Activated T-helper 17 cell treated with anti-CD3 and anti-CD28 coated beads, Interleukin-2, amount 50 U/mL, for 72 hours (primary cell): ENCODE measurements around the gene RGS18. TPM values are rescaled to one million over a fixed set of nuclear protein-coding genes. Genes with fewer than 3 reads are reported as not detected.
"Not testable (repeated sequence)": the region's sequence is repeated elsewhere in the genome, so short reads cannot be mapped to it uniquely, and the experiment has no call there.

Source experiments
- ATAC-seq: fragments of 150-1000 bp; cut with Tn5 transposase; replicated peaks from 2 replicates; pipeline ENCODE4 v1.10.0; 2021; ENCODE audit warnings: mild to moderate bottlenecking, moderate library complexity
- H3K27ac Mint-ChIP-seq: one replicate; pipeline ENCODE4 v1.8.0; 2022; ENCODE audit warnings: mixed read lengths
- H3K27me3 Mint-ChIP-seq: one replicate; pipeline ENCODE4 v1.8.0; 2022; ENCODE audit warnings: mixed read lengths
- H3K36me3 Mint-ChIP-seq: one replicate; pipeline ENCODE4 v1.8.0; 2022; ENCODE audit warnings: low read depth, mild to moderate bottlenecking, mixed read lengths
- H3K4me1 Mint-ChIP-seq: one replicate; pipeline ENCODE4 v1.8.0; 2022; ENCODE audit warnings: mixed read lengths
- H3K4me3 Mint-ChIP-seq: one replicate; pipeline ENCODE4 v1.8.0; 2022; ENCODE audit warnings: mild to moderate bottlenecking, mixed read lengths
- H3K9me3 Mint-ChIP-seq: one replicate; pipeline ENCODE4 v1.8.0; 2022; ENCODE audit warnings: mixed read lengths
- total RNA-seq, 2 donors: library from RNA; stranded (reverse); gene quantifications; one replicate each; pipeline ENCODE4 v1.2.3, GENCODE V29; 2022

The RGS18 gene, protein sequence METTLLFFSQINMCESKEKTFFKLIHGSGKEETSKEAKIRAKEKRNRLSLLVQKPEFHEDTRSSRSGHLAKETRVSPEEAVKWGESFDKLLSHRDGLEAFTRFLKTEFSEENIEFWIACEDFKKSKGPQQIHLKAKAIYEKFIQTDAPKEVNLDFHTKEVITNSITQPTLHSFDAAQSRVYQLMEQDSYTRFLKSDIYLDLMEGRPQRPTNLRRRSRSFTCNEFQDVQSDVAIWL
- under 1 TPM; 0.42 to 0.43 TPM for total RNA-seq

DNA sequence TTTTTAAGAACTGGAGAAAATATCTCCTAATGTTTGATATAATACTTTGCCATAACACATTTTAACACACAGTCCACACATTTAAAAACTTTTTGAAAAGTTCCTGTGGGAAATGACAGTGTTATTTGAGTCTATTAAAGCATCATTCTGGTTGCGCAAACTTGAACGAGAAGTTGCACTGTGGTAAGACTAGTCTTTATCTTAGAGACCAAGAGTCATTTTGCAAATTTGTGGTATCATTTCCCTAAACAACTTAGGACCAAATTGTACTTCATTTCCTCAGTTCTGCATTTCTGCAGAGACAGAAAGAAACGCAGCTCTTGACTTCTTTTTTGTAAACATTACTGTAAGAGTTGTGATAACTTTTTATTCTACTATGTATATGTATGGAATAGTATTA, at the start of gene RGS18:
Gene RGS18 (plus strand): TSS at position 282 of the 400 bp plus-strand sequence. CDS start 176 bp downstream, outside the sequence.
- H3K9me3 Mint-ChIP-seq, result no peaks in the 10 kb centered on the region
- H3K27me3 Mint-ChIP-seq, result no peaks in the 10 kb centered on the region
- H3K4me3 Mint-ChIP-seq, result no peak within 1 kb of the TSS
- H3K27ac Mint-ChIP-seq, result no peak within 1 kb of the TSS
- H3K36me3 Mint-ChIP-seq, result no peaks in the 10 kb centered on the region
- no peaks in the 10 kb centered on the region for H3K4me1 Mint-ChIP-seq
- no peak for ATAC-seq

DNA sequence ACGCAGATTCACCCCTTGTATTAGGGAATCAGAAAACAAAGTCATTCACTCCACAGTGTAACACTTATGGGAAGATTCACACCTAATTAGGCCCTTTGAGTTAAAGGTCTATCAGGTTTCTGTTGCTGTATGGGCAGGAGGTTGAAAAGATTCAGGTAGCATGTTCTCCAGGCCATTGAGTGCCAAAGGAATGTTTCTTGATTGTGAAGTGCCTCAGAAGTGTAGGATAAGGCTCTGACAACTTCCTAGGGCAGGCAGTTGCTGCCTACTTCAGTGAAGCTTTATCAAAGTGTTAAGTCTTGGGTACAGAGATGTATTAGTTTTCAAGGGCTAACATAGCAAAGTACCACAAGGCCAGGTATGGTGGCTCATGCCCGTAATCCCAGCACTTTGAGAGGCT, 48.7 kb upstream of the RGS18 start:
- ATAC-seq, result no peak
- Mint-ChIP-seq H3K4me1 (no peaks in the 10 kb centered on the region), H3K4me3 (no peak overlapping the region), H3K9me3 (peaks cover 3% of the 10 kb centered on the region), H3K36me3 (no peaks in the 10 kb centered on the region), H3K27me3 (no peaks in the 10 kb centered on the region), H3K27ac (no peak overlapping the region)

DNA sequence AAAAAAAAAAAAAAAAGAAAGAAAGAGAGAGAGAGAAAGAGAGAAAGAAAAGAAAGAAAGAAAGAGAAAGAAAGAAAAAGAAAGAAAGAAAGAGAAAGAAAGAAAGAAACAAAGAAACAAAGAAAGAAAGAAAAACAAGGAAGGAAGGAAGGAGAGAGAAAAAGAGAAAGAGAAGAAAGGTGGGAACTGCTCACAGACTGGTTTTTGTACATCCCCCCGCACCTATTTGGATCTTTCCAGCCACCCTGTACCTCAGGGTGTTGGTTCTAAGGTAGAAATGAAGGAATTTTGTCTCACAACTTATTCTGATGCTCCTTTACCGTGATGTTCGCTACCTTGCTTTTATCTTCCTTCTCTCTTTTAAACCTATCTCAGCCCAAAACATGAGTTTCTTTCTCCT, 43.3 kb upstream of the RGS18 start:
- Mint-ChIP-seq H3K4me3 (no peak overlapping the region), H3K27ac (no peak overlapping the region), H3K36me3 (no peaks in the 10 kb centered on the region), H3K4me1 (no peaks in the 10 kb centered on the region), H3K27me3 (no peaks in the 10 kb centered on the region), H3K9me3 (peaks cover 6% of the 10 kb centered on the region)
- ATAC-seq, result no peak

DNA sequence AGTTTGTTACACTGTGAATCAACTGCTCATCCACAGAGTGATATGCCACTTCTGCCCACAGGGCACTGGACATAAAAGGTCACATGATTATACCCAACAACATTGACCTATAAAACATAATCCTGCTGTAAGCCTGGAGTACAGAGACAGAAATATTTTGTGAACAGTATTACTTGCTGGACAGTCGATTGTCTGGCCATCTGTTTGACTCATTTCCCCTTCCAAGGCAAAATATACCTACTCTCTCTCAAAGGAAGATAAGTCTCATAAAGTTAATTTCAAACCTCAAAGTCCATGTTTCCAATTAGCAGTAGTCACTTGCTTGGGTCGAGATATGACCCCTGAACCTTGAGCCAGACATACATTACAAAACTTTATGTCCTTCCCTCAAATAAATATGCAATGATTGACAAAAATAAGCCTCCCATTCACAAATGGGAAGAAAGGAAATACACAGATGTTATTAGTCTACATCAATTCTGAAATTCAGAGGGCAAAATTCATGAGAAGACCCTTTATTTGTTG, 39.3 kb upstream of the RGS18 start:
- no peak for ATAC-seq
- Mint-ChIP-seq H3K9me3 (peaks cover 6% of the 10 kb centered on the region), H3K4me3 (no peak overlapping the region), H3K36me3 (no peaks in the 10 kb centered on the region), H3K4me1 (no peaks in the 10 kb centered on the region), H3K27me3 (no peaks in the 10 kb centered on the region), H3K27ac (no peak overlapping the region)

DNA sequence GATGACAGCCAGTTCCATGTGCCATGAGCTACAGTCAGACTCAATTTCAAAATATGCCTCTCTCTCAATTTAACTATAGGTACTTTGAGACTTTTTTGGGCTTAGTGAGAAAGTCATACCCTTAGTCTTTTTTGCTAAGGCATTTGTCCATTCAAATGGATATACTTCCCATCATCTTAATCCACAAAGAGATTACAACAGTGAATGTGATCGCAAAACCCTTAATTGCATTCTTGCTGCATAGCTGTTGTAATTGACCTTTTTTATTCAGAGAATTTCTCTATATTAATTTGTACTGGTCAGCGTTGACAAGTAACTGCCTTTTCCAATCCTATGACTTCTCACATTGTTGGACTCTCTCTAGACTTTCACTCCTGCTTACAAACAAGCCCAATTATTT, 38.6 kb upstream of the RGS18 start:
- Mint-ChIP-seq H3K4me1 (no peaks in the 10 kb centered on the region), H3K36me3 (no peaks in the 10 kb centered on the region), H3K27ac (no peak overlapping the region), H3K9me3 (peaks cover 3% of the 10 kb centered on the region), H3K4me3 (no peak overlapping the region), H3K27me3 (no peaks in the 10 kb centered on the region)
- ATAC-seq, result no peak

DNA sequence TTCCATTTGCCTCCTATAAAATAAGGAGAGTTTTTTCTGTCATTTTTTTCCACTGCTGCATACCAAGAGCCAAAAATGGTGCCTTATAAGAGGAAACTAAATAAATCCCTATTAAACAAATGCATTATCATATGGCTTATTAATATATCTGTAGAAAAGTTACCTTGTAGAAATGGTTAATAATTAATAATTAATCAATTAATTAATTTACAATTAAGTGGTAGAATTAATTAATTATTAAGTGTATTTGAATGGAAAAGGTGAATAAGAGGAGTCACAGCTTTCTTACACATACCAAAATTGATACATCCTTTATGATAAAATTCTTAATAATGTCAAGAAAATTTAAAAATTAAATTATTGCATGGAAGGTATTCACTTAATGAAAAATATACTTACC, 35.6 kb upstream of the RGS18 start:
- H3K4me3 Mint-ChIP-seq, result no peak overlapping the region
- no peaks in the 10 kb centered on the region for H3K27me3 Mint-ChIP-seq
- no peaks in the 10 kb centered on the region for H3K36me3 Mint-ChIP-seq
- no peak for ATAC-seq
- H3K27ac Mint-ChIP-seq, result no peak overlapping the region
- H3K9me3 Mint-ChIP-seq, result no peaks in the 10 kb centered on the region
- H3K4me1 Mint-ChIP-seq, result no peaks in the 10 kb centered on the region

DNA sequence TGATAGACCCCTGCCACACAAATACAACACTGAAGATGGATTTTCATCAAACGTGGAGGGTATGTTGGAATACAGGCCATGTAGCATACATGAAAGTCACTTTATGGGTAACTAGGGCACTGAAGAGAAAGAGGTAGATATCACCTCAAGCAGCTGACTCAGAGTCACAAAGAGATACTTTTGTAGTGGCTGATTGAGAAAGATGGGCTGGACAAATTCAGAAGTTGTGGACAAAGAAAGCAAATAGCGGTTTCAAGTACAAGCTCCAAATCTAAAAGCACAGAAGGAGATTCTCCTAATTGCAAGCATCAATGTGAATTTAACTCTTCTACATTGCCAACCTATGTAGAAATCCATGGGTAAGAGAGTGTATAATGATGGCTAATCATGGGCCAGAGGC, 35.0 kb upstream of the RGS18 start:
- Mint-ChIP-seq H3K4me1 (no peaks in the 10 kb centered on the region), H3K27me3 (no peaks in the 10 kb centered on the region), H3K36me3 (no peaks in the 10 kb centered on the region), H3K9me3 (no peaks in the 10 kb centered on the region), H3K27ac (no peak overlapping the region), H3K4me3 (no peak overlapping the region)
- ATAC-seq, result no peak

DNA sequence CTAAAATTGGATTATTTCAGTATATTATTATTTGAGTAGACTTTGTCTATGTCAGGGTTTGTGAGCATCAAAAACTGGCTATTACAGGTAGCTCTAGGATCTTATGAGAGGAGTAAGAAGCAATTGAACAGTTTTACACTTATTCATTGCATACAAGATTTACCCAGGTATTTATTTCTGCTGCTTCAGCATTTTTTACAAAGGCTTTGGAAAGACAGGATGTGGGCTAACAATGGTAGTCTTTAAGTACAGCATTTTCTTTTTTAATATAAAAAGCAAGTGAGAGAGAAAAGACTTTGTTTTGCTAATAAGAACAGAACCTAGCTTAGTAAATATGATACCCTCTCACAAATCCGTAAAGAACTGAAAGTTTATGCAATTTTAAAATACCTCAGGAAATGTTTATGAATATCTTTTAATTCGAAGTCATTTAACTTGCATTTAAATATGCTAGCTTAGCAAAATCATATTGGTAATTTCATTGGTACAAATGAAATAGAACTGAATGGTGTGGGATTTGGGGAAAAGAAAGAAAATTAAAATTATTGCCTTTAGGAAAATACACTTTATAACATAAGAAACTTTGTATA, 32.1 kb upstream of the RGS18 start:
- no peaks in the 10 kb centered on the region for H3K9me3 Mint-ChIP-seq
- no peaks in the 10 kb centered on the region for H3K27me3 Mint-ChIP-seq
- no peaks in the 10 kb centered on the region for H3K4me1 Mint-ChIP-seq
- no peaks in the 10 kb centered on the region for H3K36me3 Mint-ChIP-seq
- no peak for ATAC-seq
- no peak overlapping the region for H3K27ac Mint-ChIP-seq
- H3K4me3 Mint-ChIP-seq, result no peak overlapping the region

DNA sequence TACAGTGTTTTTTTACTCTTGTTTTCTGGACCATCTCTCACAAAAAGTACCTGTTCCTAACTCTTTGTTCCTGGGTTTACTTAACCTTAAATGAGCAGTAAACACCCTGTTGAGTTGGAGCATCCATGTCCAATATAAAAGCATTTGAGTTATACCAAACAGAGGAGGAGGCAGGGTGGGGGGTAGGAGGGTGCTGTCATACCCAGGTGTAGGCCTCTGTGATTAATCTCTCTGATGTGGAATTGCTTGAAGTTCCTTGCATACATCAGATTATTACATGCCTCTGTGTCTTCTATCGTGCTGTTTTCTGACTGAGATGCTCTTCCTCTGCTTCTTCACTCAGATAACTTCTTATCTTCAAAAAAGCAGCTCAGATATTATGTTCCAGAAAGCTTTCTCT, 28.1 kb upstream of the RGS18 start:
- Mint-ChIP-seq H3K9me3 (no peaks in the 10 kb centered on the region), H3K27ac (no peak overlapping the region), H3K4me1 (no peaks in the 10 kb centered on the region), H3K27me3 (no peaks in the 10 kb centered on the region), H3K36me3 (no peaks in the 10 kb centered on the region), H3K4me3 (no peak overlapping the region)
- no peak for ATAC-seq

DNA sequence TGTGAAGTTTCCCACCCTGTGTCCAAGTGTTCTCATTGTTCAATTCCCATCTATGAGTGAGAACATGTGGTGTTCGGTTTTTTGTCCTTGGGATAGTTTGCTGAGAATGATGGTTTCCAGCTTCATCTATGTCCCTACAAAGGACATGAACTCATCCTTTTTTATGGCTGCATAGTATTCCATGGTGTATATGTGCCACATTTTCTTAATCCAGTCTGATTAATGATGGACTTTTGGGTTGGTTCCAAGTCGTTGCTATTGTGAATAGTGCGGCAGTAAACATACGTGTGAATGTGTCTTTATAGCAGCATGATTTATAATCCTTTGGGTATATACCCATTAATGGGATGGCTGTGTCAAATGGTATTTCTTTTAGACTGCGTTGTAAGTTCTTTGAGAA, 27.4 kb upstream of the RGS18 start:
- not testable (repeated sequence) for ATAC-seq, H3K9me3 Mint-ChIP-seq, H3K4me3 Mint-ChIP-seq, H3K27ac Mint-ChIP-seq, H3K27me3 Mint-ChIP-seq, H3K36me3 Mint-ChIP-seq, H3K4me1 Mint-ChIP-seq

DNA sequence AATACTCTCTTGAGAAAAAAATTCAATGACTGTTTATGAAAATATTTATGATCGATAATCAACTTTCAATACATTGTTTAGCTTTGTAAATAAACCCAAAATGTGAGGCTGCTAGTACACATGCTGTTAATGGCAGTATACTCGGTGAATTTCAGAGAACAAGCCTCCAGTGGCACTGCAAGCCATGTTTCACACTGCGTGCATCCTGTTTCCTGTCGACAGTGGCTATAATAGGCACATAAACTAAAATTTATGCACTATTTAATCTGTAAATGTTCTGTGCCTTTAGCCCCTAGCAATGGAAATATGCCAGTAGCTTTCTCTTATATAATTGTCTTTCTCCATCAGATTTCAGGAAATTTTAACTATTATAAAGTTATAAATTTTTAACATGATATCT, 26.3 kb upstream of the RGS18 start:
- Mint-ChIP-seq H3K27ac (no peak overlapping the region), H3K9me3 (no peaks in the 10 kb centered on the region), H3K27me3 (no peaks in the 10 kb centered on the region), H3K4me1 (no peaks in the 10 kb centered on the region), H3K36me3 (no peaks in the 10 kb centered on the region), H3K4me3 (no peak overlapping the region)
- ATAC-seq, result no peak

DNA sequence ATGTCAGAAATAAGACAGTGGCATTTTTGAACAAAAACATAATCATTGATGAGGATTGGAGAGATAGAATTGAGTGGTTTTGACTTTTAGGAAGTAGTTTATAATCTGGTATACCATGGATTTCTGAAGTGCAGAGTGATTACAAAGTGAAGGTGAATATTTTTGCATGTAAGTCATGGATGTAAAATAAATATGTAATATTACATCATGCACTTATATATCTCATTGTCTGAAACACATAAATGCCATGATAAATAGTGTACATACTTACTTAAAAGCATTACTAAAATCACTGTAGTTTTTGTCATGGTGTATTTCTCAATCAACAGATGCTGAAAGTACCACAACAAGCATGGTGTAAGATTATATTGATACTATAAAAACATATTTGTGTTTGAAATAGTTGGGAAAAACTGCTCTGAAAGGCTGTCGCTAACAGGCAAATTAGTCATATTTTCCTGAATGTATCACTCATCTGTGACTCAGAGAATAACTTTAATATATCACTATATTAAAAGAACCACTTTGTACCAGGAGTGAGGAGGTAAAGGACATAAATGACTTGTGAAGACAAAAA, 24.8 kb upstream of the RGS18 start:
- H3K27ac Mint-ChIP-seq, result no peak overlapping the region
- H3K4me1 Mint-ChIP-seq, result no peaks in the 10 kb centered on the region
- ATAC-seq, result no peak
- H3K9me3 Mint-ChIP-seq, result no peaks in the 10 kb centered on the region
- no peaks in the 10 kb centered on the region for H3K36me3 Mint-ChIP-seq
- H3K4me3 Mint-ChIP-seq, result no peak overlapping the region
- H3K27me3 Mint-ChIP-seq, result no peaks in the 10 kb centered on the region

DNA sequence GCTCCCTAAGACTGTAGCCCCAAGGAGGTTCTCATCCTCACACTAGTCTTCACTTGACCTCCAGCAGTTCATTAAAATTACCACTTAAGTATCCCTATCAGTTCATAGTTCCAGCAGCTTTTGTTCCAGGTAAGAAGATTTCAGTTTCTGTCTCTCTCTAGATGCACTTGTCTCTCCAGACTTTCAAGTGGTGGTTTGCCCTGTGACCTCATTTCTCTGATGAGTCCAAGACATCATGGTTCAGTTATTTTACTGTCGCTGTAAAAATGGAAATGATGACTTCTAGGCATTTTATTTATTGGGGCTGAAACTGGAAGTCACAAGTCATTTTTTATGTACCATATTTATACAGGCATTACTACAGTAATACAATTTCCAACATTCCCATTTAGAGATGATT, 17.9 kb upstream of the RGS18 start:
- H3K4me1 Mint-ChIP-seq, result no peaks in the 10 kb centered on the region
- no peaks in the 10 kb centered on the region for H3K36me3 Mint-ChIP-seq
- no peak overlapping the region for H3K27ac Mint-ChIP-seq
- no peak for ATAC-seq
- no peak overlapping the region for H3K4me3 Mint-ChIP-seq
- H3K9me3 Mint-ChIP-seq, result peaks cover 4% of the 10 kb centered on the region
- H3K27me3 Mint-ChIP-seq, result no peaks in the 10 kb centered on the region

DNA sequence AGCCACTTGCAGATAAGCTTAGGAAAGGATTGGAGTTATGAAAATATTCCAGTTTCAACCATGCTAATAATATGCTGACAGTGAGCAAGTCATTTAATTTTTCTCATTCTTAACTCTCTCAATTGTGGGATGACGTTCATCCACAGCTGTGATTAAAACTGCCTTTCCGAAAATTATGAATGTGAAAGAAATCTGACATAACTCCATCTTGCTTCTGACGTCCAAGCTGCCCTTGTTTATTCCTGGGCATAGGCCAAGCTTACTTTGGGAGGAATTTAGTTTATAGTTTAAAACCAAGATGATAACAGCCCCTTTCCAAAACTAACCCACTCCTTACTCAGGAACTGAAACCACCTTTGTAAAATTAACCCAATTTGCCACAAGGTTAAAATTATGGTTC, 11.0 kb upstream of the RGS18 start:
- ATAC-seq, result no peak
- no peak overlapping the region for H3K4me3 Mint-ChIP-seq
- H3K9me3 Mint-ChIP-seq, result peaks cover 4% of the 10 kb centered on the region
- H3K36me3 Mint-ChIP-seq, result no peaks in the 10 kb centered on the region
- no peaks in the 10 kb centered on the region for H3K27me3 Mint-ChIP-seq
- H3K4me1 Mint-ChIP-seq, result no peaks in the 10 kb centered on the region
- no peak overlapping the region for H3K27ac Mint-ChIP-seq

DNA sequence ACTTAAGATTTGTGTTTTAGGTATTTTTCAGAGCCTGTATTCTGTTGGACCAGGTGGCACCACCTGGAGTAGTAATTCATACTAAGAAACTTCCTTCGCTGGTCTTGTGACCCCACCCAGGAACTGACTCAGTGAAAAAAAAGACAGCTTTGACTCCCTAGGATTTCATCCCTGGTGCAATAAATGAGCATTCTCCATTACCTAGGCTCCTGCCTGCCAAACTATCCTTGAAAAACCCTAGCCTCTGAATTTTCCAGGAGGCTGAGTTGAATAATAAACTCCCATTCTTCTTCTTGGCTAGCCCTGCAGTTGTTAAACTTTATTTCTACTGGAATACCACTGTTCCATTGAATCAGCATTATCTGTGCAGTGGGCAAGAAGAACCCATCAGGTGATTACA, 10.6 kb upstream of the RGS18 start:
- Mint-ChIP-seq H3K4me1 (no peaks in the 10 kb centered on the region), H3K9me3 (peaks cover 4% of the 10 kb centered on the region), H3K27ac (no peak overlapping the region), H3K36me3 (no peaks in the 10 kb centered on the region), H3K4me3 (no peak overlapping the region), H3K27me3 (no peaks in the 10 kb centered on the region)
- no peak for ATAC-seq
